ENCODE measurements around the gene PLAC1.

DNA sequence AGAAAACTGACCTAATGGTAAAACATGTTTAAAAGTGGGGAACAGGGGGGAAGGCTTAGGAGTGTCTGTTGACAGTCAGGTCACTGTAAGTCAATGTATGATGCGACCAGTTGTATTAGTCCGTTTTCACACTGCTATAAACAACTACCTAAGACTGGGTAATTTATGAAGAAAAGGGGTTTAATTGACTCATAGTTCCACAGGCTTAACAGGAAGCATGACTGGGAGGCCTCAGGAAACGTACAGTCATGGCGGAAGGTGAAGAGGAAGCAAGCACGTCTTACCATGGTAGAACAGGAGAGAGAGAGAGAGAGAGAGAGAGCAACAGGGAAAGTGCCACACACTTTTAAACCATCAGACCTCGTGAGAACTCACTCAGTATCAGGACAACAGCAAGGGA is 13.0 kb upstream of the PLAC1 start:
- TF ChIP-seq POLR2AphosphoS5 (IDR thresholded peaks at IDR 0.05; ENCODE audit: low read depth) (no peak), CTCF (conservative IDR thresholded peaks at IDR 0.05; ENCODE audit: low read depth in 2 of 2) (no peak), STAT1 (IDR thresholded peaks at IDR 0.05; ENCODE audit: unreplicated experiment) (no peak), EZH2 (IDR thresholded peaks at IDR 0.05; ENCODE audit: low read depth, unreplicated experiment) (no peak), EZH2phosphoT487 (IDR thresholded peaks at IDR 0.05; ENCODE audit: unreplicated experiment) (no peak), REST (IDR thresholded peaks at IDR 0.05; ENCODE audit: unreplicated experiment) (no peak), CREB1 (CRISPR knock-in tag; IDR thresholded peaks at IDR 0.05; ENCODE audit: low read depth) (no peak)
- TF ChIP-seq, protein P1, sequence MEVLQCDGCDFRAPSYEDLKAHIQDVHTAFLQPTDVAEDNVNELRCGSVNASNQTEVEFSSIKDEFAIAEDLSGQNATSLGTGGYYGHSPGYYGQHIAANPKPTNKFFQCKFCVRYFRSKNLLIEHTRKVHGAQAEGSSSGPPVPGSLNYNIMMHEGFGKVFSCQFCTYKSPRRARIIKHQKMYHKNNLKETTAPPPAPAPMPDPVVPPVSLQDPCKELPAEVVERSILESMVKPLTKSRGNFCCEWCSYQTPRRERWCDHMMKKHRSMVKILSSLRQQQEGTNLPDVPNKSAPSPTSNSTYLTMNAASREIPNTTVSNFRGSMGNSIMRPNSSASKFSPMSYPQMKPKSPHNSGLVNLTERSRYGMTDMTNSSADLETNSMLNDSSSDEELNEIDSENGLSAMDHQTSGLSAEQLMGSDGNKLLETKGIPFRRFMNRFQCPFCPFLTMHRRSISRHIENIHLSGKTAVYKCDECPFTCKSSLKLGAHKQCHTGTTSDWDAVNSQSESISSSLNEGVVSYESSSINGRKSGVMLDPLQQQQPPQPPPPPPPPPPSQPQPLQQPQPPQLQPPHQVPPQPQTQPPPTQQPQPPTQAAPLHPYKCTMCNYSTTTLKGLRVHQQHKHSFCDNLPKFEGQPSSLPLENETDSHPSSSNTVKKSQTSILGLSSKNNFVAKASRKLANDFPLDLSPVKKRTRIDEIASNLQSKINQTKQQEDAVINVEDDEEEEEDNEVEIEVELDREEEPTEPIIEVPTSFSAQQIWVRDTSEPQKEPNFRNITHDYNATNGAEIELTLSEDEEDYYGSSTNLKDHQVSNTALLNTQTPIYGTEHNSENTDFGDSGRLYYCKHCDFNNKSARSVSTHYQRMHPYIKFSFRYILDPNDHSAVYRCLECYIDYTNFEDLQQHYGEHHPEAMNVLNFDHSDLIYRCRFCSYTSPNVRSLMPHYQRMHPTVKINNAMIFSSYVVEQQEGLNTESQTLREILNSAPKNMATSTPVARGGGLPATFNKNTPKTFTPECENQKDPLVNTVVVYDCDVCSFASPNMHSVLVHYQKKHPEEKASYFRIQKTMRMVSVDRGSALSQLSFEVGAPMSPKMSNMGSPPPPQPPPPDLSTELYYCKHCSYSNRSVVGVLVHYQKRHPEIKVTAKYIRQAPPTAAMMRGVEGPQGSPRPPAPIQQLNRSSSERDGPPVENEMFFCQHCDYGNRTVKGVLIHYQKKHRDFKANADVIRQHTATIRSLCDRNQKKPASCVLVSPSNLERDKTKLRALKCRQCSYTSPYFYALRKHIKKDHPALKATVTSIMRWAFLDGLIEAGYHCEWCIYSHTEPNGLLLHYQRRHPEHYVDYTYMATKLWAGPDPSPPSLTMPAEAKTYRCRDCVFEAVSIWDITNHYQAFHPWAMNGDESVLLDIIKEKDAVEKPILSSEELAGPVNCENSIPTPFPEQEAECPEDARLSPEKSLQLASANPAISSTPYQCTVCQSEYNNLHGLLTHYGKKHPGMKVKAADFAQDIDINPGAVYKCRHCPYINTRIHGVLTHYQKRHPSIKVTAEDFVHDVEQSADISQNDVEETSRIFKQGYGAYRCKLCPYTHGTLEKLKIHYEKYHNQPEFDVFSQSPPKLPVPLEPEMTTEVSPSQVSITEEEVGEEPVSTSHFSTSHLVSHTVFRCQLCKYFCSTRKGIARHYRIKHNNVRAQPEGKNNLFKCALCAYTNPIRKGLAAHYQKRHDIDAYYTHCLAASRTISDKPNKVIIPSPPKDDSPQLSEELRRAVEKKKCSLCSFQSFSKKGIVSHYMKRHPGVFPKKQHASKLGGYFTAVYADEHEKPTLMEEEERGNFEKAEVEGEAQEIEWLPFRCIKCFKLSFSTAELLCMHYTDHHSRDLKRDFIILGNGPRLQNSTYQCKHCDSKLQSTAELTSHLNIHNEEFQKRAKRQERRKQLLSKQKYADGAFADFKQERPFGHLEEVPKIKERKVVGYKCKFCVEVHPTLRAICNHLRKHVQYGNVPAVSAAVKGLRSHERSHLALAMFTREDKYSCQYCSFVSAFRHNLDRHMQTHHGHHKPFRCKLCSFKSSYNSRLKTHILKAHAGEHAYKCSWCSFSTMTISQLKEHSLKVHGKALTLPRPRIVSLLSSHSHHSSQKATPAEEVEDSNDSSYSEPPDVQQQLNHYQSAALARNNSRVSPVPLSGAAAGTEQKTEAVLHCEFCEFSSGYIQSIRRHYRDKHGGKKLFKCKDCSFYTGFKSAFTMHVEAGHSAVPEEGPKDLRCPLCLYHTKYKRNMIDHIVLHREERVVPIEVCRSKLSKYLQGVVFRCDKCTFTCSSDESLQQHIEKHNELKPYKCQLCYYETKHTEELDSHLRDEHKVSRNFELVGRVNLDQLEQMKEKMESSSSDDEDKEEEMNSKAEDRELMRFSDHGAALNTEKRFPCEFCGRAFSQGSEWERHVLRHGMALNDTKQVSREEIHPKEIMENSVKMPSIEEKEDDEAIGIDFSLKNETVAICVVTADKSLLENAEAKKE (CRISPR knock-in tag; IDR thresholded peaks at IDR 0.05): no peak
